GM19023 (cell line): Measurements from ENCODE around the gene MYNN.
A peak's percentile ranks its signal among the peaks of the same experiment; 100 is the strongest.

ENCODE experiments used
- ATAC-seq: cut with Tn5 transposase; IDR thresholded peaks from one replicate; pipeline ENCODE4 v1.9.1; 2021; ENCODE audit warnings: mild to moderate bottlenecking, moderate library complexity; ENCODE audit not compliant: unreplicated experiment

MYNN gene

DNA sequence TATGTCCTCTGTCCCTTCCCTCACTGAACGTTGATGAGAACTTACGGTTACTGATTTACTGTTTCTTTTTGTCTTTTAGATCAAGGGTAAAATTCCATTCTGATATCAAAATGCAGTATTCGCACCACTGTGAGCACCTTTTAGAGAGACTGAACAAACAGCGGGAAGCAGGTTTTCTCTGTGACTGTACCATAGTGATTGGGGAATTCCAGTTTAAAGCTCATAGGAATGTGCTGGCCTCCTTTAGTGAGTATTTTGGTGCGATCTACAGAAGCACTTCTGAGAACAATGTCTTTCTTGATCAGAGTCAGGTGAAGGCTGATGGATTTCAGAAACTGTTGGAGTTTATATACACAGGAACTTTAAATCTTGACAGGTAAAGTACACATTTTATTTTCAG lies 990 bp downstream of the MYNN start:
- no peak for ATAC-seq

DNA sequence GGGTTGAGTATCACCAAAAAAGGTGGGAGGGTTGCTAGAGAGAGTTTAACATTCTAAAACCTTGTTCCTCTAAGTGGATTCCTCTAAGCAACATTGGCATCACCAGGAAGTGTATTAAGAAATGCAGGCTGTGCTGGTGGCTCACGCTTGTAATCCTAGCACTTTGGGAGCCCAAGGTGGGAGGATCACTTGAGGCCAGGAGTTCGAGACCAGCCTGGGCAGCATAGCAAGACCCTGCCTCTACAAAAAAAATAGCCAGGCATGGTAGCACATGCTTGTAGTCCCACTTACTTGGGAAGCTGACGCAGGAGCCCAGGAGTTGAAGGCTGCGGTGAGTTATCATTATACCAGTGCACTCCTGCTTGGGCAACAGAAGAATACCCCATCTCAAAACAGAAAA lies 4.6 kb downstream of the MYNN start:
- no peak for ATAC-seq

DNA sequence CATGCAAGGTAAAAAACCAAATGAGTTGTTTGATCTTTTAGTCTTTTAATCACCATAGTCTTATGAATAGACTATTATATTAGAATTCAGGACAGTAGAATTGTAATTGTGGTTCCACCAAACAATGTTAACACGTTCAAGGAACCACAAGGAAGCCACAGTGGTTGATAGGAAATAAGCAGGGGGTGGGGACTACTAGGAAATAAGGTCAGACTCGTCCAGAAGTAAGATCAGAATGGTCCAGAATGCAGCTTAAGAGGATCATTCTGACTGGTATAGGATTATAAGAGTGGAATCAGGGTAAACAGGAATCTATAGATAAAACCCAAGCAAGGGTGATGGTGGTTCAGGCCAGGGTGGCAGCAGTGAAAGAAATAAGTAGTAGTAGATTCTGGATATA lies 7.5 kb downstream of the MYNN start:
- no peak for ATAC-seq

DNA sequence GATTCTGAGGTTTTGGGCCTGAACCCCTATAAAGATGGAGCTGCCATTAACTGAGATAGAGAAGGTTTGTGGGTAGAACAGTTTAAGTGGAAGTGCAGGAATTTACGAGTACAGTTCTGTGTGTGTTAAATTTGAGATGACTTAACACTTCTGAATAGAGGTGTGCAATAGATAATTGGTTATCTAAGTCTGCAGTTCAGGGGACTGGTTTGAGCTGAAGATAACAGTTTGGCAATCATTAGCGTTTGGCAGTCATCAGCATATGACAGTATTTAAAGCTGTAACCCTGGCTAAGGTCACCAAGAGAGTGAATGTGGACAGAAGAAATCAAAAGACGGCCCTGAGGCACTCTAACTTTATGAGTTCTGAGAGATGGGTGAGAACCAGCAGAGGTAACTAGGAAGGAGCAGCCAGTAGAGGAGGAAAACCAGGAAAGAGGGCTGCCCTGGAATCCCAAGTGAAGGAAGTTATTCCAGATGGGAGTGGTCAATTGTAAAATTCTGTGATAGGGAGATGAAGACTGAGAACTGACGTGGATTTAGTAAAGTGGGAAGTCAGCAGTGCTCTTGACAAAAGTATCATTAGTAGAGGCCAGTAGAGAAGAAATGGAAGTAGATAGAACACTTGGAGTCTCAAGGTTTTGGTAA lies 8.1 kb downstream of the MYNN start:
- no peak for ATAC-seq

DNA sequence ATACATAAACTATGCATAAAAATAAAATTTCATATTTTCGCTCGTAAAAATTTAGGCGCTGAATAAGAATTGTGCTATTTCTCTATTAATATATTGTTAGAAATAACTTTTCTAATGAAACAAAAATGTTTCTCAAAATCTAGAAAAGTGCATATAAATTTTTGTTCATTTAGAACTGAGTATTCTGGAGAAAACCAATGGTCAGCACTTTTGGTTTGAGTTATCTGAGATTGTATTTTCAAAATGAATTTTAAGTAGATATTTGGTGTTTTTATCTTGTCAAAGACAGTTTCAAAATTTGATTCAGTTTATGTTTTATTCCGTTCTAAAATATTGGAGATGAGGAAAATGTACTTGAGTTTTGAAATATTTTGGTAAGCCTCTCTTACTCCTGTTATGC lies 13.9 kb downstream of the MYNN start:
- ATAC-seq = no peak

DNA sequence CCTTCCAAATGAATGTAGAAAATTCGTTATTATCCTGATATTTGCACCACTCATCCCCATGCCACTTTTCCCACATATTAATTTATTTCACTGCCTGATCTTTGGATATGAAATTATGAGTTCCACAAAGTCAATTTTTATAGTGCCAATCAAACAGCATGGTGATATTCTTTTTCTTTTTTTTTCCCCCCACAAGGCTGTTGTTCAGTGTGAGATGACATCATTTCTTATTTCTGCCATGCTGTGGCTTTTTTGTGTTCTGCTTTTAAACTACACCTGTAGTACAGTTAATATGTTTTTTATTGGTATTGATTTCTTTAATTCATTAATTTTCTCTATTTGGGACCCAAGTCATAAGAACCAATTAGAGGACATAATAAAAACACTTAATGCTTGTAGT lies 14.6 kb downstream of the MYNN start:
- ATAC-seq = no peak

DNA sequence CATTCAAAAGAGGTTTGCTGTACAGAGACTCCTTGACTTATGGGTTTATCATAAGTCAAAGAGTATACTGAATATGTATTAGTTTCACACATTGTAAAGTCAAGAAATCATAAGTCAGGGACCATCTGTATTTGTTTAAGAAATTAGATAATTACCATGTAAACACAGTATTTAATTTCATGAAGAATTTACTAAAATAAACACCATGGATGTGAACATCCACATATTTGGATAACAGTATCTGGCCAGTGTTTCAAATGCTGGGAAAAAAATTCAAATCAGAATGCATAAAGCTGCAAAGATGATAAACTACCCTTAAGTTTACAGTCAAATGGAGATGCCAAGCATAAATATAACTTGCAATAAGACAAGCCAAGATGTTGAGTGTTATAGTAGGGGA lies 17.0 kb downstream of the MYNN start:
- no peak for ATAC-seq

DNA sequence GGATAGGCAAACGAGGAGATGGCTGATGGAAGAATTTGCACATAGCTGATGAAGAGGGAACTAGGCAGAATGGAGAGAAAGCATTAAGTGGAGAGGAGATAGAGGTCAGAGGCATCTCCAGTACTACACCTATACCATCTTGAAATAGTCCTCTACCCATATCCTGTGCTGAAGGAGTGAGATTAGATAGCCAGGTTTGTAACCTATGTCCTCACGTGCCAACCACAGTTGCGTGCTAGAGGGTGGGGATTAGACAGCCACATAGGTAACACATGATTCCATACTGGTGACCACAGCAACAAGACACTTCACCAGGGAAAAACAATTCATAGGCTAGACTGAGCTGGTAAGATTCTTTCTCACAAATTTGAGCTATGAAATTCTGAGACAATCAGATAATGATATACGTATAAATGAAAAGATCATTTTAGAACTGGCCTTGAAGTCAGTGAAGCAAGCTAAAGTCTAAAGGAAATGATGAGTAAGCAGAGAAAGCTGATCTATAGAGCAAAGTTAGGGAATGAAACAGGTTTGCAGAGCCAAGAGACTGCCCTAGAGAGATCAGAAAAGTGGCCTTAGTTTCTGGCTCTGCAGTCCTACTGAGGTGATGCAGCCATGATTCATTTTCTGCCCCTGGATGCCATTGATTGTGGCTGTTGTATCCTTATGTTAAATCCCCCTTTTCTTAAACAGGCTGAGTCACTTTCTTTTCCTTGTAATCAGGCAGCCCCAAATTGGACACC lies 17.7 kb downstream of the MYNN start:
- no peak for ATAC-seq

DNA sequence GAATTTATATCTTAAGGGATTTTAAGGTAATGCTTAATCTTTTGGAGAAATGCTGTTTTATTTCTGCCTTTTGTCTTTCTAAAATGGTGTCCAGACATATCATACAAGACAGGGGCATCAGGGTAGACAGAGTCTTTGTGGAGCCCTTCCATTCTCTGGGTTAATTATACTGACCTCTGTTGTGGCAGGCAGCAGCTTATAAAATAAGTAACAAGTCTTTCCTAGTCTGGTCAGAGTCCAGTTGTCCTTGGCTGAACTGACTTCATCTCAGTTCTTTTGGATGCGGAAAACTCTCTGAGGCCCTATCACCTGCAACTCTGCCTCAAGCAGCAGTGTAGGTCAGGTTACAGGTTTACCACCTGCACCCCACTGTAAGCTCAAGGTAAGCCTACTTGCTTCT lies 19.2 kb downstream of the MYNN start:
- no peak for ATAC-seq

DNA sequence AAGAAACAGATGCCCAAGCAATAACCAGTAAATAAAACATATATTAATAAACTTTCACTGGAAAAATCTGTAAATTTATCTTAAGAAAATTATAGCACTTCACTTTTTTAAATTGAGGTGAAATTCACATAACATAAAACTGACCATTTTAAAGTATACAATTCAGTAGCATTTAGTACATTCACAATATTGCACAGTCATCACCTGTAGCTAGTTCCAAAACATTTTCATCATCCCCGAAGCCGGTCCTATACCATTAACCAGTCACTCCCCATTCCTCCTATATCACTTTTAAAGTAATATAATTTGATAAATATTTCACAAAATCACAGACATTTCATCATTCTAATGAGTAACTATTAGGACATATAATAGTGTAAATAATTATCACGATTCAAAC lies 31.5 kb downstream of the MYNN start:
- ATAC-seq = no peak

DNA sequence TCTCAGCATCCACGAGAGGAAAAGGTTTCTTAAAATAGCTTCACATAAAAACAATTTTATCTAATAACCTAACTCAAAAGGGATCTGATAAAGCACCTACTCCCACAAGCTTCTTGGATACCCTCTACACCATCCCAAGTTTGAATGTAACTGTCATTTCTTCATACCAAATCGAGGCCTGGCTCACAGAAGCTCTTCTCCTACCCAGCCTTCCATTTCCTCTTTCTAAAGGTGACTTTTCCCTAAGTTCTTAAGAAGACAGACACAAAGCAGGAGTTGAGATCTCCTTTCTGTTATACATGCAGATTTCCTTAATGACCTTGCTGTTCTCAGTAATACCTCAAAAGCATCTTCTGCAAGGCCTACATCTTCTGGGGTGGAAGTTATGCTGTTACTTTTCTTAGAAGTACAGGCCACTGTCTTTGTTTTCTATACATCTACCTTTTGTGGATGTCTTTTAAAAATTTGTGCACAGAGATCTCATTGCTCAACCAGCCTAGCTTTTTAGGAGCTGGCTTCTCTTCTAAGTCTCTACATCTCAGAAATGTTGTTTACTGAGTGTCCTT lies 36.1 kb downstream of the MYNN start:
- no peak for ATAC-seq

DNA sequence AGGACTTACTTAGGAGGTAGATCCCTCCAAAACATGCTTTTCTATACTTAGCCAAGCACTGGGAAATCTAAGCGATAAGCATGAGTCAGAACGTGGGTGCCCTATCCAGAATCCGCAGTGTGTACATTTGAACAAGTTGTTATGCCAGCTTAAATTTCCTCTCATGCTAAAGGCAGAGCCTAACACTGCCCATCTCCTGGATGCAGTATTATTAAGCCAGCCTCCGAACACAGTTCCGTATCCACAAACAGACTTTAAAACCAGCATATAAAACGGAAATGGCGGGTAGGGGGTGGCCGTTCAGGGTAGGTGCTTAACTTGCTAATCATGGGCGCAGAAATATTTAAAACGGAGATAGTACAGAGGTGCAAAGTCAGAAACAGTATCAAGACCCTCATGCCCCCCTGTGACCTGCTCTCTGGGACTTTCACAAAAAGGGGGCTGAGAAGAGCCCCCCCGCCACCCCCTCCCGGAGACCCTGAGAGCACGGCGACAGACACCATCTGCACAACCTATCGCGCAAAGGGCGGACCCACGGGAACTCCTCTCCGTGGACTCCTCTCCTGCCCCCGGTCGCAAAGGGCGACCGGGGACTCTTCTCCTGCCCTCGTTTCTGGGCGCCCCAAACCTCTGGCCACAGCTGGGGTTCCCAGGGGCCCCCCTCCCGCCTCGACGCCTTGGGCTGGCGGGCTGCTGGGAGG lies 38.6 kb downstream of the MYNN start:
- peak; percentile 16 for ATAC-seq

DNA sequence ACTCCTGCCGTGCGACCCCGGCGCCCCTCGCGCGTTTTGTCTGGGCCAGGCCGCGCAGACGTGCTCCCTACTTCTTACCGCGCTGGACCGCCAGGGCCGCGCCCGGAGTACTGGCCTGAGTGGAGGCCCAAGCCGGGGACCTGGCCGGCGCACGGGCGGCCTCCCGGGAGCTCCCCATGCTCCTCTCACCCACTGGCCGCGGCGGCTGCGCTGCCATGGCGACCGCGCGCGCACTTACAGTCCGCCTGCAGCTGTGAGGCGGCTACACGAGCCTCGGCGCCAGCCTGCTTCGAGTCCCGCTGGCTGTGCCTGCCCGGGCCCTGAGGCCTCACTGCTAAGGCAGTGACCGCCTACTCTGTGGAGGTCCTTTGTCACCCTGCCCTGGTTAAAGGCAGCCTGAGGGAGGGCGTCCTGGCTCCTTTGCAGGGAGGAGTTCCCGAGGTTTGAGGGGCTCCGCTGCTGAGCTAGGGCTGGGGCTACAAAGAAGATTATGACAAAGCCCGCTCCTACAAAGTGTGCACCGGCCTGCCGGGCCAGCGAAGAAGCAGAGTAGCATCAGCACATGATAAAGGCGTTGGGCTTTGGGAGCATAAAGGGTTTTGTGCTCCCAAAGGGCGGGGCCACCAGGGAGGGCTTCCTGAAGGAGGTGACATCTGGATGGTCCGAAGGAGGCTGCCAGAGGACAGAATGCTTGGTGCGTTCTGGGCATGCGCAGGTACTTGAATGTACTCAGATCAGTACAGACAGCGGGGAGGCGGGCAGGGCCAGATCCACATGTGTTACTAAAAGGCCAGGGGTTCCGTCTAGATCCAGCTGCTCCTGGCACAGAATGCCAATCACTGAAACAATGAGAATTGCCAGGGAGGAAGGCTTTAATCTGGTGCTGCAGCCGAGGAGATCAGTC lies 39.4 kb downstream of the MYNN start, which contains the start of the genes LRRC34 and LRRIQ4:
Gene LRRC34 (minus strand): TSS at position 573 of the 904 bp plus-strand sequence. CDS start 356 bp downstream, at position 217.
Gene LRRIQ4 (plus strand): TSS at position 539 of the 904 bp plus-strand sequence. CDS start 9,052 bp downstream, outside the sequence.
- peak; percentile 68 for ATAC-seq

DNA sequence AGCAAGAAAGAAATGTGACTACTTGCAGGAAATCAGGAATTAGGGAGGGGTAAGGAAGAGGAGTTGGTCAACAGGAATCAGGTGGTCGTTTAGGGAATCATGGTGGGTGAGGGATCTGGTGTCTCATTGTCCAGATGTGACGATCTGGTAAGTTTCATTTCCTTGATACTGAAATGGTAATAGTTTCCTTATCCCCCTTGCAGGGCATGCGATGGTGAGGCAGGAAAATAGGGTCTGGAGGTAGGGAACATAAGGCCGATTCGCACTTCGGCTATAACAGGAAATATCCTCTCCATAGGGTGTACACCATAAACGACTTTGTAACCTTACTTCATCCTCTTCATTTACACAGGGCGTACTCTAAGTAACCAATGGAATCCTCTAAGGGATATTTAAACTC lies 40.1 kb downstream of the MYNN start:
- ATAC-seq = no peak

DNA sequence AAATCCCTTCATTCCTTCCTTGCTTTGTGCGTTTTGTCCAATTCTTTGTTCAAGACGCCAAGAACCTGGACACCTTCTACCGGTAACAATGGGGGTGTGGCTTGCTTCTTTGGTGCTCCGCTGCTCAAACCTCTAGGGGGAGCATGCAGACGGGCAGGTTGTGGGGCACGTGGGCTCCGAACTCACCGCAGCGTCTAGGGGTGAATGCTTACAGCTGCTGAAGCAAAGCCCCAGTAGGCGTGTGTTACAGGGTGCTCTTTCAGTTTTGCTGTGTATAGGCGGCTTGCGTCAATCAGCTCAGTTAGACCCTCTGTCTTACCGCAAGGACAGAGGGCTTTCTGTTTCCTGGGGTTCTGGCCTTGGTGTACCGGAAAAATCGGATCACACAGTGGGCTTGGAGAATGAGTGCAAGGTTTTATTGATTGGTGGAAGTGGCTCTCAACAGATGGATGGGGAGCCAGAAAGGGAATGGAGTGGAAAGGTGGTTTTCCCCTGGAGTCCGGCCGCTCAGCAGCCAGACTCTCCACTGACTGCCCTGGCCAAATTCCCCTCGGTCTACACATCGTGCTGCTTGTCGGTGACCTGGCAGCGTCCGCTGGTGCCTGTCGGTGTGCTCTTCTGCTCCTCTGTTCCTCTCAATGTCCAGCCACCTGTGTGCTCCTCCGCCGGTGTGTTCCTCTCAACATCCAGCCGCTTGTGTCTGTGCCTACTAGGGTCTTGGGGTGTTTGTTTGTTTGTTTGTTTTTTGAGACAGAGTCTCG lies 40.7 kb downstream of the MYNN start:
- ATAC-seq = peak; percentile 88

DNA sequence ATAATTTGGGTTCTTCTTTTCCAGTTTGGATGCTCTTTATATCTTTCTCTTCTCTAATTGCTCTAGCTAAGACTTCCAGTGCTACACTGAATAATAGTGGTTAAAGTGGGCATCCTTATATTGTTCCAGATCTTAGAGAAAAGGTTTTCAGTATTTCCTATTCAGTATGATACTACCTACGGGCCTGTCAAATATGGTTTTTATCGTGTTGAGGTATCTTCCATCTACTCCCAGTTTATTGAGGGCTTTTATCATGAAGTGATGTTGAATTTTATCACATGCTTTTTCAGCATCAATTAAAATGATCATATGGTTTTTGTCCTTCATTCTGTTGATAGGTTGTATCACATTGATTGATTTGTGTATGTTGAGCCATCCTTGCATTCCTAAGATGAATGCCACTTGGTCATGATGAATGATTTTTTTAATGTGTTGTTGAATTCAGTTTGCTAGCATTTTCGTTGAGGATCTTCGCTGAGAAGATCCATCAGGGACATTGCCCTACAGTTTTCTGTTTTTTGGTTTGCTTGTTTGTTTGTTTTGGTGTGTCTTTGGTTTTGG lies 42.5 kb downstream of the MYNN start:
- ATAC-seq = no peak

DNA sequence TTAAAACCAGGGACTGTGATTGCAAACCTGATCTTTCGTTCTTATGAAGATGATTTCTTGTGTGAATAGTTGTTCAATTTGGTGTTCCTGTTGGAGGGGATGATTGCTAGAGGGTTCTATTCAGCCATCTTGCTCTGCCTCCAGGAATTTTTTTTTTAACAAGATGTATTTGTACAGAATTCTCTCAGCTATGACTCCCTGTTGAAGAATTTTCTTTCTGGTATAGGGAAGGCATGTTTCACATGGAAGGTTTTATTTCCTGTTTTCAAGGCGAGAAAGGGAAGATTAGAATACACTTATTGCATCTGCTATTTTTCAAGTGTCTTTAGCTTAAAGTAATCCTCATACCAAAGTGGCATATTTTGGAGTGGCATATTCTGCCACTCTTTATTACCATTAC lies 45.1 kb downstream of the MYNN start:
- ATAC-seq = no peak

DNA sequence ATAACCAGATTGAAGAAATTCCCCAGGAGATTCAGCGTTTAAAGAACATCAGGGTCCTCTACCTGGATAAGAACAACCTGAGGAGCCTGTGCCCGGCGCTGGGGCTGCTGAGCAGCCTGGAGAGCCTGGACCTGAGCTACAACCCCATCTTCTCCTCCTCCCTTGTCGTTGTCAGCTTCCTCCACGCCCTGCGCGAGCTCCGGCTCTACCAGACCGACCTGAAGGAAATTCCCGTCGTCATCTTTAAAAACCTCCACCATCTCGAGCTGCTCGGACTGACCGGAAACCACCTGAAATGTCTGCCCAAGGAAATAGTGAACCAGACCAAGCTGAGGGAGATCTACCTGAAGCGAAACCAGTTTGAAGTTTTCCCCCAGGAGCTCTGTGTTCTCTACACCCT lies 48.9 kb downstream of the MYNN start:
- ATAC-seq = no peak

DNA sequence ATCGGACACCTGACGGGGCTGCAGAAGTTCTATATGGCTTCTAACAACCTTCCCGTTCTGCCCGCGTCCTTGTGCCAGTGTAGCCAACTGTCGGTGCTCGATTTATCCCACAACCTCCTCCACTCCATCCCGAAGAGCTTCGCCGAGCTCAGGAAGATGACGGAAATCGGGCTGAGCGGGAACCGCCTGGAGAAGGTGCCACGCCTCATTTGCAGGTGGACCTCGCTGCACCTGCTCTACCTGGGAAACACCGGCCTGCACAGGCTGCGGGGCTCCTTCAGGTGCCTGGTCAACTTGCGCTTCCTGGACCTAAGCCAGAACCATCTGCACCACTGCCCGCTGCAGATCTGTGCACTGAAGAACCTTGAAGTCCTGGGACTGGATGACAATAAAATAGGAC lies 49.3 kb downstream of the MYNN start:
- ATAC-seq = no peak

DNA sequence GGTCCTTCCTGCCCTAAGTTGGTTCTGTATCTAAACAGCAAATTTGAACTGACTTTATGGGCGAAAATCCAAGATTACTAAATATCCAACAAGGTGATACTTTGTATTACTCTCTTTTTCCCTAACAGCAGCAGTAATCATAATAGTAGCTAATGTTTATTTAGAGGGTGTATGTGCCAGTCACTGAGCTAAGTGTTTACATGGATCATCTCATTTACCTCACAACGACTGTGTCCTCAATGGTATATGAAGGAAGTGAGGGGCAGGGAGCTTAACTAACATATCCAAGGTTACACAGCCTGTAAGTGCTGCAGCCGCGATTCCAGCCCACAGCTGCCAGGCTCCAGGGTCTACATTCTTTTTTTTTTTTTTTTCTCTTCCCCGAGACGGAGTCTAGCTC lies 49.8 kb downstream of the MYNN start:
- no peak for ATAC-seq
